ENCODE measurements around the gene SPRING1. TPM values are rescaled to one million over a fixed set of nuclear protein-coding genes. Genes with fewer than 3 reads are reported as not detected.
A peak's percentile ranks its signal among the peaks of the same experiment; 100 is the strongest.

Gene SPRING1
- total and polyA plus RNA-seq, 2 of the 13 experiments (the other 11 are each of a cell fraction or from before 2014, with no cell fraction given) = 20.0 to 51.8 TPM

DNA sequence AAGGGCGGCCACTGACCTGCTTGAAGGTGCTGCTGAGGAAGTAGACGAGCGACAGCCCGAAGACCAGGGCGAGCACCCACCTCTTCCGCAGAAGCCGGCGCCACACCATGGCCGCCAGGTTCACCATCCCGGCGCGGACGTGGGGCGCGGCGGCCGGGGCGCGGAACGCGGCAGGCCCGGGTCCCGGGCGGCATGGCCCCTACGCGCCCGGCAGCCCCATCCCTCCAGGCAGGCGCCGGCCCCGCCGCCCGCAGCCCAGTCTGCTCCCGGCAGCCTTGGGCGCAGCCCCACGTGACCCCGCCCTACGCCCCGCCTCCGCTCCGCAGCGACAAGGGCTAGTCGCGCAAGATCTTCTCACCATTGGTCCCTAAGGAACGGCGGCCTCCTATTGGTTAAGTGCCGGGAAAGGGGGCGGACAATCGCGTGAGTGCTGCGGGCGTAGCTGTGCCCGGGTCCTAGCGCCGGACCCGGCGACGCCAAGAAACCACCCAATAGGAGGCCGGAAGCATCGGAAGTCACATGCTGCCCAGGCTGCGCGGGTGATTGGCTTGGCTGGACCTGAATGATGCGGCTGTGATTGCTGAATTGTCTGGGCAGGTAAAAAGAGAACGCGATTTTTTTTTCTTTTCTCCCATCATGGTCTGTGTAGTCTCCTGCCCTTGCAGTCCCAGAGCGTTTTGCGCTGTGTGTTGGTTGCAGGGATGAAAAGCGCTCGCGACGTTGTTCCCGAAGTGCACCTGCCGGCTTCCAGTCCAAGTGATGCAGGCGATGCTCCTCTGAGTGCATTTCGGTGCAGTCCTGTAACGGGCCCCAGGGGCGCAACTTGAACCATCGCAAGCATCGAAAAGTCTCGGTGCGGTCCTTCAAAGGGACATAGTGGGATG lies at the start of gene SPRING1, which contains the start of gene RNFT2 (continued):
- TF ChIP-seq THAP11 (CRISPR knock-in tag; IDR thresholded peaks at IDR 0.05) (peak; percentile 85), NR2F6 (IDR thresholded peaks at IDR 0.05) (no peak), NR2F6 (CRISPR knock-in tag; IDR thresholded peaks at IDR 0.05) (no peak; the same call in 1 of the 2 replicates), ZNF546 (CRISPR knock-in tag; conservative IDR thresholded peaks at IDR 0.05) (no peak), ZNF7 (CRISPR knock-in tag; IDR thresholded peaks at IDR 0.05) (no peak), ZNF547 (CRISPR knock-in tag; IDR thresholded peaks at IDR 0.05) (peak; percentile 80; the same call in 1 of the 2 replicates), AGO1 (IDR thresholded peaks at IDR 0.05; ENCODE audit: low read depth, low read length, poor library complexity, severe bottlenecking) (no peak), ZNF235 (CRISPR knock-in tag; IDR thresholded peaks at IDR 0.05; ENCODE audit: borderline replicate concordance) (no peak), MYNN (CRISPR knock-in tag; IDR thresholded peaks at IDR 0.05; ENCODE audit: low read depth) (no peak), KAT7 (CRISPR knock-in tag; IDR thresholded peaks at IDR 0.05; ENCODE audit: borderline replicate concordance) (no peak; the same call in 1 of the 2 replicates), ZNF543 (CRISPR knock-in tag; IDR thresholded peaks at IDR 0.05) (0 out of 2 replicates have a peak, but pooled peaks have one; percentile 26), ZNF331 (CRISPR knock-in tag; IDR thresholded peaks at IDR 0.05) (peak; percentile 77), ZNF619 (CRISPR knock-in tag; IDR thresholded peaks at IDR 0.05) (no peak), ZNF446 (CRISPR knock-in tag; IDR thresholded peaks at IDR 0.05) (no peak), HES4 (CRISPR knock-in tag; IDR thresholded peaks at IDR 0.05; ENCODE audit: borderline replicate concordance) (peak; percentile 73; the same call in 1 of the 2 replicates), ZNF234 (CRISPR knock-in tag; conservative IDR thresholded peaks at IDR 0.05) (no peak), SP1 (IDR thresholded peaks at IDR 0.05) (no peak), SP1 (CRISPR knock-in tag; IDR thresholded peaks at IDR 0.05) (peak; percentile 96), GTF2F1 (IDR thresholded peaks at IDR 0.05; ENCODE audit: low read length) (no peak), KLF12 (CRISPR knock-in tag; IDR thresholded peaks at IDR 0.05; ENCODE audit: borderline replicate concordance) (no peak), ZNF333 (CRISPR knock-in tag; IDR thresholded peaks at IDR 0.05; ENCODE audit: borderline replicate concordance) (no peak)
- TF ChIP-seq, protein P1, sequence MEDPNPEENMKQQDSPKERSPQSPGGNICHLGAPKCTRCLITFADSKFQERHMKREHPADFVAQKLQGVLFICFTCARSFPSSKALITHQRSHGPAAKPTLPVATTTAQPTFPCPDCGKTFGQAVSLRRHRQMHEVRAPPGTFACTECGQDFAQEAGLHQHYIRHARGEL (CRISPR knock-in tag; IDR thresholded peaks at IDR 0.05) = no peak
- TF ChIP-seq, protein P2, sequence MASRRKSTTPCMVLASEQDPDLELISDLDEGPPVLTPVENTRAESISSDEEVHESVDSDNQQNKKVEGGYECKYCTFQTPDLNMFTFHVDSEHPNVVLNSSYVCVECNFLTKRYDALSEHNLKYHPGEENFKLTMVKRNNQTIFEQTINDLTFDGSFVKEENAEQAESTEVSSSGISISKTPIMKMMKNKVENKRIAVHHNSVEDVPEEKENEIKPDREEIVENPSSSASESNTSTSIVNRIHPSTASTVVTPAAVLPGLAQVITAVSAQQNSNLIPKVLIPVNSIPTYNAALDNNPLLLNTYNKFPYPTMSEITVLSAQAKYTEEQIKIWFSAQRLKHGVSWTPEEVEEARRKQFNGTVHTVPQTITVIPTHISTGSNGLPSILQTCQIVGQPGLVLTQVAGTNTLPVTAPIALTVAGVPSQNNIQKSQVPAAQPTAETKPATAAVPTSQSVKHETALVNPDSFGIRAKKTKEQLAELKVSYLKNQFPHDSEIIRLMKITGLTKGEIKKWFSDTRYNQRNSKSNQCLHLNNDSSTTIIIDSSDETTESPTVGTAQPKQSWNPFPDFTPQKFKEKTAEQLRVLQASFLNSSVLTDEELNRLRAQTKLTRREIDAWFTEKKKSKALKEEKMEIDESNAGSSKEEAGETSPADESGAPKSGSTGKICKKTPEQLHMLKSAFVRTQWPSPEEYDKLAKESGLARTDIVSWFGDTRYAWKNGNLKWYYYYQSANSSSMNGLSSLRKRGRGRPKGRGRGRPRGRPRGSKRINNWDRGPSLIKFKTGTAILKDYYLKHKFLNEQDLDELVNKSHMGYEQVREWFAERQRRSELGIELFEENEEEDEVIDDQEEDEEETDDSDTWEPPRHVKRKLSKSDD (CRISPR knock-in tag; IDR thresholded peaks at IDR 0.05; ENCODE audit: low read depth) = no peak
- TF ChIP-seq, protein P3, sequence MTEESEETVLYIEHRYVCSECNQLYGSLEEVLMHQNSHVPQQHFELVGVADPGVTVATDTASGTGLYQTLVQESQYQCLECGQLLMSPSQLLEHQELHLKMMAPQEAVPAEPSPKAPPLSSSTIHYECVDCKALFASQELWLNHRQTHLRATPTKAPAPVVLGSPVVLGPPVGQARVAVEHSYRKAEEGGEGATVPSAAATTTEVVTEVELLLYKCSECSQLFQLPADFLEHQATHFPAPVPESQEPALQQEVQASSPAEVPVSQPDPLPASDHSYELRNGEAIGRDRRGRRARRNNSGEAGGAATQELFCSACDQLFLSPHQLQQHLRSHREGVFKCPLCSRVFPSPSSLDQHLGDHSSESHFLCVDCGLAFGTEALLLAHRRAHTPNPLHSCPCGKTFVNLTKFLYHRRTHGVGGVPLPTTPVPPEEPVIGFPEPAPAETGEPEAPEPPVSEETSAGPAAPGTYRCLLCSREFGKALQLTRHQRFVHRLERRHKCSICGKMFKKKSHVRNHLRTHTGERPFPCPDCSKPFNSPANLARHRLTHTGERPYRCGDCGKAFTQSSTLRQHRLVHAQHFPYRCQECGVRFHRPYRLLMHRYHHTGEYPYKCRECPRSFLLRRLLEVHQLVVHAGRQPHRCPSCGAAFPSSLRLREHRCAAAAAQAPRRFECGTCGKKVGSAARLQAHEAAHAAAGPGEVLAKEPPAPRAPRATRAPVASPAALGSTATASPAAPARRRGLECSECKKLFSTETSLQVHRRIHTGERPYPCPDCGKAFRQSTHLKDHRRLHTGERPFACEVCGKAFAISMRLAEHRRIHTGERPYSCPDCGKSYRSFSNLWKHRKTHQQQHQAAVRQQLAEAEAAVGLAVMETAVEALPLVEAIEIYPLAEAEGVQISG (CRISPR knock-in tag; IDR thresholded peaks at IDR 0.05) = peak; percentile 67; the same call in 1 of the 2 replicates
- TF ChIP-seq, protein P4, sequence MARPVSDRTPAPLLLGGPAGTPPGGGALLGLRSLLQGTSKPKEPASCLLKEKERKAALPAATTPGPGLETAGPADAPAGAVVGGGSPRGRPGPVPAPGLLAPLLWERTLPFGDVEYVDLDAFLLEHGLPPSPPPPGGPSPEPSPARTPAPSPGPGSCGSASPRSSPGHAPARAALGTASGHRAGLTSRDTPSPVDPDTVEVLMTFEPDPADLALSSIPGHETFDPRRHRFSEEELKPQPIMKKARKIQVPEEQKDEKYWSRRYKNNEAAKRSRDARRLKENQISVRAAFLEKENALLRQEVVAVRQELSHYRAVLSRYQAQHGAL (CRISPR knock-in tag; IDR thresholded peaks at IDR 0.05; ENCODE audit: not compliant biosample characterization) = no peak

Data from HepG2 (cell line).